GM10266 (cell line): ENCODE data around the gene PHYH.

Experiments
- DNase-seq: peaks from one replicate; pipeline ENCODE4 v3.0.0; 2012; ENCODE audit errors: extremely low spot score
- CTCF ChIP-seq: IDR thresholded peaks from 2 replicates; pipeline ENCODE4 v1.5.1; 2012; ENCODE audit warnings: mild to moderate bottlenecking, low read depth; ENCODE audit not compliant: control insufficient read depth, insufficient read depth; ENCODE audit errors: missing control alignments

The PHYH gene

DNA sequence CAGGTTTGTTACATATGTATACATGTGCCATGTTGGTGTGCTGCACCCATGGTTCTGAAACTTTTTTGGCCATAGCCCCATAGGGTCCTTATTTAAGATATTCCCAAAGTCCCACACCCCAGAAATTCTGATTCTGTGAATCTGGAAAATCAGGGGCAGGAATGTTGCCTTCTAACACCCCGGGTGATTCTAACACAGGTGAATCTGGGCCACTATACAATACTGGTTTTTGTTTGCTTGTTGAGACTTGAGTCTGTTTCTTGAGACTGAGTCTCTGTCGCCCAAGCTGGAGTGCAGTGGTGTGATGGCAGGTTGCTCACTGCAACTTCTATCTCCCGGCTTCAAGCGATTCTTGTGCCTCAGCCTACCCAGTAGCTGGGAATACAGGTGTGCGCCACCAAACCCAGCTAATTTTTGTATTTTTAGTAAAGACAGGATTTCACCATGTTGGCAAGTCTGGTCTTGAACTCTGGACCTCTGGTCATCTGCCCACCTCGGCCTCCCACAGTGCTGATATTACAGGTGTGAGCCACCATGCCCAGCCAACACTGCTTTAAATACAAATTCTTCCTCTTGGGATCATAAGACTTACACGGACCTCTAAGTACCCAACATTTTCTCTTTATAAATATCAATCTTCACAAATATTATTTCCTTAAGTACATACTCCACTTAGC, 16.9 kb upstream of the PHYH start:
- DNase-seq, result no peak
- no peak for TF ChIP-seq CTCF

GRCh38 chr10:13315361-13315760, 15.5 kb upstream of the PHYH start:
- DNase-seq, result no peak
- TF ChIP-seq CTCF, result no peak

- DNase-seq, result no peak
- TF ChIP-seq CTCF, result no peak
Observed at GRCh38 chr10:13311177-13311575, 11.3 kb upstream of the PHYH start.

- TF ChIP-seq CTCF, result no peak
- no peak for DNase-seq
Observed at GRCh38 chr10:13310518-13311176, 10.8 kb upstream of the PHYH start.

DNA sequence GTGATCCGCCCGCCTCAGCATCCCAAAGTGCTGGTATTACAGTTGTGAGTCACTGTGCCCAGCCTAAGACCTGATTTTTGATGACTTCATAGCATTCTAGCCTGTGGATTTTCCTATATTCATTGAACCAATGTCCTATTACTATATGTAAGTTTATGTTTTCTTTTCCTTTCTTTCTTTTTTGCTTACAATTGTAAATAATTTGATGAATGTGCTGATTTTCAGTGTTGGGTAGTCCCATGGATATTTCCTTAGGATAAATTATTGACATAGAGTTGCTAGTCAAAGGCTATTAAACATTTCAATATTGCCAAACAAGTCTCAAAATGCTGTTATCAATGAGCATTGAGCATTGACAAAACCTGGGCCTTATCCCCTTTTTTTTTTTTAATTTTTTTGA, 9.9 kb upstream of the PHYH start:
- no peak for TF ChIP-seq CTCF
- DNase-seq, result no peak

DNA sequence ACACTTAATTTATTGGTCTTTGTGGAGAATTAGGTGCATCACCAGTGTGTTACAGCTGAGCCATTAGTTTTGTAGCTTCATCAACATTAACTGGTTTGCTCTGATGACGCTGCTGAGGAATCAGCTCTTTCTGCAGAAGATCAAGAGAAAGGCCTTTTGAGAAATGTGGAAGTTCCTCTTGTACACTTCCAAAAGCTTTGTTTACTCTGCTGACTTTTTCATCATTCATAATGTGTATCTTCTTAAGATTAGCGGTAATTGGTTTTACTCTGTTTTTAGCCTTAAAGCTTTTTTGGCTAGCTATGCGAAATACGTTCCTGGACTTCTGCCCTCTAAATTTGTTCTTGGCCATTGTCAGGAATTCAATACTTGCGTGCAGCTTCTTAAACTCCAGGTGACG, 8.2 kb upstream of the PHYH start:
- DNase-seq, result no peak
- no peak for TF ChIP-seq CTCF

DNA sequence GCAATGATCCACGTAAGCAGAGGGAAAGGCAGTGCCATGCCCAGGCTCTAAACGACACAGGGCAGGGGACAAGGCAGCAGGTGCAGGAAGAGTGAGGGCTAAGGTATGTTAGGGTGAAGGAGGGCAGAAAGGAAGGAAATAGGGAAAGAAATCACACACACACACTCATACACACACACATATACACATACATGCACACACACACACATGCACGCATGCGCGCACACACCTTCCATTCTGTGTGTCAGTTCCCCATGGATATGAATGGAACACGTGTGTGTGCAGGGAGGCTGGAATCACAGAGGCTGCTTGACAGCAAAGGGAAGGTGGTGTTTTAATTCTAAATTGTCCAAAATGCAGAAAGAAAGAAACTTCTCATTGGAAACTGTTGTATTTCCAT, 6.2 kb upstream of the PHYH start:
- no peak for DNase-seq
- TF ChIP-seq CTCF, result no peak
